CD8-positive, alpha-beta memory T cell (primary cell): Measurements from ENCODE around the gene PLAC1. TPM values are rescaled to one million over a fixed set of nuclear protein-coding genes. Genes with fewer than 3 reads are reported as not detected.

ENCODE experiments used
- CTCF ChIA-PET: fragments of 350-600 bp; sonication (Branson Sonifier 250); formaldehyde crosslinking; loops from one replicate; lab custom pipeline; 2021; ENCODE audit warnings: antibody characterized with exemption; lab: Charles Lee
- POLR2A ChIA-PET: fragments of 350-600 bp; sonication (Branson Sonifier 250); formaldehyde crosslinking; loops from one replicate; lab custom pipeline; 2021; ENCODE audit warnings: antibody characterized with exemption; lab: Charles Lee
- DNase-seq, 5 donors: peaks; one replicate each; pipeline versions ENCODE4 v3.0.0 to v3.0.0-alpha.2; 2020 to 2022; ENCODE audit warnings: mixed read lengths in 1 of 5
- H3K27ac ChIP-seq: one replicate; pipeline ENCODE4 v1.7.0; 2013; ENCODE audit warnings: low read depth, mild to moderate bottlenecking, low read length, moderate library complexity
- H3K27me3 ChIP-seq: 2 replicates; pipeline ENCODE4 v1.7.0; 2013; ENCODE audit warnings: low read length, mild to moderate bottlenecking; ENCODE audit not compliant: insufficient read depth, poor library complexity, severe bottlenecking
- H3K36me3 ChIP-seq: 2 replicates; pipeline ENCODE4 v1.7.0; 2013; ENCODE audit warnings: mild to moderate bottlenecking, low read length, moderate library complexity; ENCODE audit not compliant: insufficient read depth
- H3K4me1 ChIP-seq: 2 replicates; pipeline ENCODE4 v1.7.0; 2013; ENCODE audit warnings: mild to moderate bottlenecking, low read length, moderate library complexity; ENCODE audit not compliant: insufficient read depth
- H3K4me3 ChIP-seq: 2 replicates; pipeline ENCODE4 v1.7.0; 2013; ENCODE audit warnings: mild to moderate bottlenecking, low read length
- H3K9me3 ChIP-seq: 2 replicates; pipeline ENCODE4 v1.7.0; 2013; ENCODE audit warnings: mild to moderate bottlenecking, low read length
- H3K27ac Mint-ChIP-seq, 8 donors: one replicate each; pipeline ENCODE4 v1.8.0; 2020 to 2021; ENCODE audit warnings: mixed read lengths in 8 of 8, mild to moderate bottlenecking in 6 of 8, inconsistent platforms in 3 of 8, moderate library complexity in 3 of 8
- H3K27me3 Mint-ChIP-seq, 2 donors: one replicate each; pipeline ENCODE4 v1.8.0; 2020 to 2021; ENCODE audit warnings: mixed read lengths in 2 of 2, mild to moderate bottlenecking in 1 of 2, moderate library complexity in 1 of 2
- H3K36me3 Mint-ChIP-seq, 3 donors: one replicate each; pipeline ENCODE4 v1.8.0; 2020 to 2021; ENCODE audit warnings: mixed read lengths in 3 of 3, inconsistent platforms in 1 of 3, mild to moderate bottlenecking in 1 of 3
- H3K4me1 Mint-ChIP-seq, 3 donors: one replicate each; pipeline ENCODE4 v1.8.0; 2020 to 2021; ENCODE audit warnings: mixed read lengths in 3 of 3, inconsistent platforms in 1 of 3, mild to moderate bottlenecking in 1 of 3
- H3K4me3 Mint-ChIP-seq, 7 donors: one replicate each; pipeline ENCODE4 v1.8.0; 2020 to 2021; ENCODE audit warnings: mixed read lengths in 7 of 7, mild to moderate bottlenecking in 6 of 7, moderate library complexity in 4 of 7, inconsistent platforms in 2 of 7
- H3K9me3 Mint-ChIP-seq, 5 donors: one replicate each; pipeline ENCODE4 v1.8.0; 2020 to 2022; ENCODE audit warnings: mixed read lengths in 5 of 5, mild to moderate bottlenecking in 3 of 5, moderate library complexity in 2 of 5, inconsistent platforms in 1 of 5
- polyA plus RNA-seq: library from polyadenylated mRNA; unstranded; fragments of 300-500 nt; fragmentation: Illumina TruSeq; gene quantifications from one replicate; pipeline ENCODE4 v1.2.3, GENCODE V29; 2021
- total RNA-seq, 2 experiments: library from RNA; stranded (reverse); gene quantifications; one replicate each; pipeline ENCODE4 v1.2.3, GENCODE V29; 2021

PLAC1 gene, protein sequence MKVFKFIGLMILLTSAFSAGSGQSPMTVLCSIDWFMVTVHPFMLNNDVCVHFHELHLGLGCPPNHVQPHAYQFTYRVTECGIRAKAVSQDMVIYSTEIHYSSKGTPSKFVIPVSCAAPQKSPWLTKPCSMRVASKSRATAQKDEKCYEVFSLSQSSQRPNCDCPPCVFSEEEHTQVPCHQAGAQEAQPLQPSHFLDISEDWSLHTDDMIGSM
- total RNA-seq, result not detected
- polyA plus RNA-seq, result not detected

GRCh38 chrX:134658002-134658759 is at the start of gene PLAC1:
TSS of gene PLAC1 (minus strand) at chrX:134658471. CDS start at chrX:134566682, 91,789 bp downstream.
- H3K9me3 Mint-ChIP-seq, result no peaks in the 10 kb centered on the region
- Histone ChIP-seq H3K9me3 (no peaks in the 10 kb centered on the region), H3K4me1 (no peaks in the 10 kb centered on the region), H3K27me3 (no peaks in the 10 kb centered on the region), H3K27ac (no peak within 1 kb of the TSS), H3K4me3 (no peak within 1 kb of the TSS), H3K36me3 (no peaks in the 10 kb centered on the region)
- no peak for DNase-seq
- POLR2A ChIA-PET, result no interaction called here
- CTCF ChIA-PET, result no interaction called here
- peaks cover 3 to 7% (median 5%) of the 10 kb centered on the region in 3 donors for H3K4me1 Mint-ChIP-seq
- no peak within 1 kb of the TSS for H3K4me3 Mint-ChIP-seq
- no peak within 1 kb of the TSS for H3K27ac Mint-ChIP-seq
- H3K27me3 Mint-ChIP-seq, result peaks cover 3 to 21% of the 10 kb centered on the region in 2 donors
- no peaks in the 10 kb centered on the region for H3K36me3 Mint-ChIP-seq

DNA sequence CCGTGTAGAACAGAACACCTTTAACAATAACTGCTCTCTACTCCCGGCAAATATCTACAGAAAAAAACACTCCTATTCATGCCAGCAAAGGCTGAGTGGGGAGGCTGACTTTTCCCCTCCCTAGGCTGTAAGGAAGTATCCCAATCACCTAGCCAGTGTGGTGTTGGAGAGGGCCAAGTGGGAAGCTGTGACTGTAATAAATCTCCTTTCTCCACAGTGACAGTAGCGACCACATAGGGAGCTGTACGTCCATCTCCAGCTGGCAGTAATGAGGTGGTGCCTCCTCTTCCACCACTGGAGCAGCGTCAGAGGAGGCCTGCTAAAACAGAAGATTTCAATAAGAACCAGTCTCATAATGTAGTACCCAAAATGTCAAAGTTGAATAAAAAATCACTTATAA is 47.9 kb upstream of the PLAC1 start:
- Histone ChIP-seq H3K36me3 (no peaks in the 10 kb centered on the region), H3K27me3 (no peaks in the 10 kb centered on the region), H3K4me3 (no peak overlapping the region), H3K27ac (no peak overlapping the region), H3K9me3 (no peaks in the 10 kb centered on the region), H3K4me1 (no peaks in the 10 kb centered on the region)
- POLR2A ChIA-PET, result no interaction called here
- Mint-ChIP-seq H3K27me3 (peaks cover 5 to 7% of the 10 kb centered on the region in 2 donors), H3K27ac (no peak overlapping the region), H3K36me3 (no peaks in the 10 kb centered on the region), H3K4me3 (no peak overlapping the region), H3K4me1 (no peaks in the 10 kb centered on the region), H3K9me3 (peaks cover 0 to 3% (median 0%) of the 10 kb centered on the region in 5 donors)
- DNase-seq, result no peak
- CTCF ChIA-PET, result no interaction called here

DNA sequence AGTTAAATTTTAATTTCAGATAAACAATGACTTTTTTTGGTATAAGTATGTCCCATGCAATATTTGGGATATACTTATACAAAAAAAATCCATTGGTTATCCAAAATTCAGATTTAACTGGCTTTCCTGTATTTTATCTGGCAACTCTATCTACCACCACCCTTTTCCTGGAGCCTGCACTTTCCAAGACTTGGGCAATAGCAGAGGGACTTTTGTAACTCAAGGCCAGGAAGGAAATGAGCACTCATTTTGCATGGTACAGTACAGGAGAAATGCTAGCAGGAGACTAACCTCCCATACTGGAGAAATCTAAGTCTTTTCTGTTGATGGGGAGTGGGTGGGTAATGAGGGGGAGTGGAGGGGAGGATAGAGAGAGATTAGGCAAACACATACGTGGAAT is 37.7 kb upstream of the PLAC1 start:
- Histone ChIP-seq H3K36me3 (no peaks in the 10 kb centered on the region), H3K4me3 (no peak overlapping the region), H3K27me3 (no peaks in the 10 kb centered on the region), H3K27ac (no peak overlapping the region), H3K9me3 (no peaks in the 10 kb centered on the region), H3K4me1 (no peaks in the 10 kb centered on the region)
- DNase-seq, result no peak
- H3K36me3 Mint-ChIP-seq, result no peaks in the 10 kb centered on the region
- ChIA-PET CTCF (no interaction called here), POLR2A (no interaction called here)
- H3K4me1 Mint-ChIP-seq, result no peaks in the 10 kb centered on the region
- H3K27ac Mint-ChIP-seq, result no peak overlapping the region
- peaks cover 8 to 16% of the 10 kb centered on the region in 2 donors for H3K27me3 Mint-ChIP-seq
- H3K4me3 Mint-ChIP-seq, result no peak overlapping the region
- H3K9me3 Mint-ChIP-seq, result no peaks in the 10 kb centered on the region

- Mint-ChIP-seq H3K4me3 (no peak overlapping the region), H3K27me3 (peaks cover 5 to 16% of the 10 kb centered on the region in 2 donors), H3K9me3 (no peaks in the 10 kb centered on the region), H3K4me1 (no peaks in the 10 kb centered on the region), H3K27ac (no peak overlapping the region), H3K36me3 (no peaks in the 10 kb centered on the region)
- DNase-seq, result no peak
- no peak overlapping the region for H3K4me3 ChIP-seq
- no peaks in the 10 kb centered on the region for H3K36me3 ChIP-seq
- no peaks in the 10 kb centered on the region for H3K9me3 ChIP-seq
- H3K27me3 ChIP-seq, result no peaks in the 10 kb centered on the region
- ChIA-PET CTCF (no interaction called here), POLR2A (no interaction called here)
- H3K27ac ChIP-seq, result no peak overlapping the region
- no peaks in the 10 kb centered on the region for H3K4me1 ChIP-seq
Observed at GRCh38 chrX:134694333-134695322, 36.4 kb upstream of the PLAC1 start.

GRCh38 chrX:134693644-134694043 is 35.4 kb upstream of the PLAC1 start:
- ChIA-PET POLR2A (no interaction called here), CTCF (no interaction called here)
- no peak for DNase-seq
- H3K4me1 ChIP-seq, result no peaks in the 10 kb centered on the region
- Mint-ChIP-seq H3K36me3 (no peaks in the 10 kb centered on the region), H3K9me3 (no peaks in the 10 kb centered on the region), H3K4me1 (no peaks in the 10 kb centered on the region), H3K27ac (no peak overlapping the region), H3K27me3 (peaks cover 8 to 16% of the 10 kb centered on the region in 2 donors), H3K4me3 (no peak overlapping the region)
- no peak overlapping the region for H3K4me3 ChIP-seq
- no peak overlapping the region for H3K27ac ChIP-seq
- H3K27me3 ChIP-seq, result no peaks in the 10 kb centered on the region
- H3K9me3 ChIP-seq, result no peaks in the 10 kb centered on the region
- H3K36me3 ChIP-seq, result no peaks in the 10 kb centered on the region

- no peak for DNase-seq
- ChIA-PET CTCF (no interaction called here), POLR2A (no interaction called here)
- Histone ChIP-seq H3K27ac (no peak overlapping the region), H3K27me3 (no peaks in the 10 kb centered on the region), H3K4me1 (no peaks in the 10 kb centered on the region), H3K9me3 (no peaks in the 10 kb centered on the region), H3K4me3 (no peak overlapping the region), H3K36me3 (no peaks in the 10 kb centered on the region)
- Mint-ChIP-seq H3K4me1 (no peaks in the 10 kb centered on the region), H3K4me3 (no peak overlapping the region), H3K9me3 (no peaks in the 10 kb centered on the region), H3K27ac (peak overlapping the region in 1 of 8 donors; percentile 12), H3K36me3 (no peaks in the 10 kb centered on the region), H3K27me3 (peaks cover 8 to 16% of the 10 kb centered on the region in 2 donors)
Observed at GRCh38 chrX:134692990-134693389, 34.7 kb upstream of the PLAC1 start.

- H3K36me3 ChIP-seq, result no peaks in the 10 kb centered on the region
- CTCF ChIA-PET, result no interaction called here
- POLR2A ChIA-PET, result no interaction called here
- Mint-ChIP-seq H3K36me3 (no peaks in the 10 kb centered on the region), H3K27me3 (peaks cover 8 to 16% of the 10 kb centered on the region in 2 donors), H3K4me3 (no peak overlapping the region), H3K9me3 (no peaks in the 10 kb centered on the region), H3K27ac (no peak overlapping the region), H3K4me1 (no peaks in the 10 kb centered on the region)
- no peaks in the 10 kb centered on the region for H3K9me3 ChIP-seq
- H3K4me3 ChIP-seq, result no peak overlapping the region
- H3K27me3 ChIP-seq, result no peaks in the 10 kb centered on the region
- no peak overlapping the region for H3K27ac ChIP-seq
- DNase-seq, result no peak
- no peaks in the 10 kb centered on the region for H3K4me1 ChIP-seq
Observed at GRCh38 chrX:134692233-134692632, 34.0 kb upstream of the PLAC1 start.

- Mint-ChIP-seq H3K4me1 (no peaks in the 10 kb centered on the region), H3K36me3 (no peaks in the 10 kb centered on the region), H3K27ac (peak overlapping the region in 1 of 8 donors; percentile 24), H3K4me3 (no peak overlapping the region), H3K27me3 (peaks cover 8 to 16% of the 10 kb centered on the region in 2 donors), H3K9me3 (no peaks in the 10 kb centered on the region)
- ChIA-PET CTCF (no interaction called here), POLR2A (no interaction called here)
- H3K36me3 ChIP-seq, result no peaks in the 10 kb centered on the region
- no peaks in the 10 kb centered on the region for H3K4me1 ChIP-seq
- H3K27ac ChIP-seq, result no peak overlapping the region
- no peaks in the 10 kb centered on the region for H3K9me3 ChIP-seq
- no peak overlapping the region for H3K4me3 ChIP-seq
- no peak for DNase-seq
- no peaks in the 10 kb centered on the region for H3K27me3 ChIP-seq
Observed at GRCh38 chrX:134691453-134691852, 33.2 kb upstream of the PLAC1 start.
